SK-N-SH treated with all-trans-retinoic acid at 6 μM for 48 hours (cell line): Measurements from ENCODE around the gene PRKCE.

Source experiments
- CREB5 ChIP-seq: fragments of 250-450 bp; sonication (Bioruptor Pico); IDR thresholded peaks from 2 replicates; pipeline ENCODE4 v1.5.1; 2020; ENCODE audit warnings: low read depth, mild to moderate bottlenecking, moderate library complexity
- CSDC2 ChIP-seq: fragments of 250-450 bp; sonication (Bioruptor Pico); IDR thresholded peaks from 2 replicates; pipeline ENCODE4 v1.5.0; 2020; ENCODE audit warnings: mild to moderate bottlenecking, moderate library complexity
- GLIS3 ChIP-seq: fragments of 250-450 bp; sonication (Bioruptor Pico); IDR thresholded peaks from 2 replicates; pipeline ENCODE4 v1.5.0; 2020; ENCODE audit warnings: mild to moderate bottlenecking, moderate library complexity
- OSR1 ChIP-seq: fragments of 250-450 bp; sonication (Bioruptor Pico); IDR thresholded peaks from 2 replicates; pipeline ENCODE4 v1.8.0; 2022; ENCODE audit warnings: moderate library complexity, mild to moderate bottlenecking, inconsistent platforms
- RARB ChIP-seq: fragments of 250-450 bp; sonication (Bioruptor Pico); IDR thresholded peaks from 2 replicates; pipeline ENCODE4 v1.8.0; 2021; ENCODE audit warnings: mild to moderate bottlenecking, moderate library complexity
- SNAI2 ChIP-seq: fragments of 250-450 bp; sonication (Bioruptor Pico); IDR thresholded peaks from 2 replicates; pipeline ENCODE4 v1.5.0; 2020; ENCODE audit warnings: mild to moderate bottlenecking, moderate library complexity
- ZFP3 ChIP-seq: fragments of 250-450 bp; sonication (Bioruptor Pico); IDR thresholded peaks from 2 replicates; pipeline ENCODE4 v1.5.0; 2020; ENCODE audit warnings: mild to moderate bottlenecking, moderate library complexity
- ZFP30 ChIP-seq: fragments of 450-650 bp; formaldehyde crosslinking; IDR thresholded peaks from 2 replicates; pipeline ENCODE4 v1.5.0; 2022; ENCODE audit warnings: mild to moderate bottlenecking, moderate library complexity
- ZNF565 ChIP-seq: fragments of 450-650 bp; formaldehyde crosslinking; conservative IDR thresholded peaks from 2 replicates; pipeline ENCODE4 v1.5.0; 2020; ENCODE audit warnings: low read depth, mild to moderate bottlenecking, moderate library complexity
- ZNF8 ChIP-seq: fragments of 450-650 bp; formaldehyde crosslinking; IDR thresholded peaks from 2 replicates; pipeline ENCODE4 v1.5.0; 2020; ENCODE audit warnings: mild to moderate bottlenecking, moderate library complexity
- TF ChIP-seq, protein P1 (sequence below): fragments of 250-450 bp; sonication (Bioruptor Pico); IDR thresholded peaks from 2 replicates; pipeline ENCODE4 v1.5.0; 2020; ENCODE audit warnings: mild to moderate bottlenecking, moderate library complexity
- TF ChIP-seq, protein P2 (sequence below): fragments of 250-450 bp; sonication (Bioruptor Pico); IDR thresholded peaks from 2 replicates; pipeline ENCODE4 v1.8.0; 2020; ENCODE audit warnings: mild to moderate bottlenecking, moderate library complexity, borderline replicate concordance

GRCh38 chr2:45707006-45707405 is 55.5 kb downstream of the PRKCE start:
- TF ChIP-seq, protein P1, sequence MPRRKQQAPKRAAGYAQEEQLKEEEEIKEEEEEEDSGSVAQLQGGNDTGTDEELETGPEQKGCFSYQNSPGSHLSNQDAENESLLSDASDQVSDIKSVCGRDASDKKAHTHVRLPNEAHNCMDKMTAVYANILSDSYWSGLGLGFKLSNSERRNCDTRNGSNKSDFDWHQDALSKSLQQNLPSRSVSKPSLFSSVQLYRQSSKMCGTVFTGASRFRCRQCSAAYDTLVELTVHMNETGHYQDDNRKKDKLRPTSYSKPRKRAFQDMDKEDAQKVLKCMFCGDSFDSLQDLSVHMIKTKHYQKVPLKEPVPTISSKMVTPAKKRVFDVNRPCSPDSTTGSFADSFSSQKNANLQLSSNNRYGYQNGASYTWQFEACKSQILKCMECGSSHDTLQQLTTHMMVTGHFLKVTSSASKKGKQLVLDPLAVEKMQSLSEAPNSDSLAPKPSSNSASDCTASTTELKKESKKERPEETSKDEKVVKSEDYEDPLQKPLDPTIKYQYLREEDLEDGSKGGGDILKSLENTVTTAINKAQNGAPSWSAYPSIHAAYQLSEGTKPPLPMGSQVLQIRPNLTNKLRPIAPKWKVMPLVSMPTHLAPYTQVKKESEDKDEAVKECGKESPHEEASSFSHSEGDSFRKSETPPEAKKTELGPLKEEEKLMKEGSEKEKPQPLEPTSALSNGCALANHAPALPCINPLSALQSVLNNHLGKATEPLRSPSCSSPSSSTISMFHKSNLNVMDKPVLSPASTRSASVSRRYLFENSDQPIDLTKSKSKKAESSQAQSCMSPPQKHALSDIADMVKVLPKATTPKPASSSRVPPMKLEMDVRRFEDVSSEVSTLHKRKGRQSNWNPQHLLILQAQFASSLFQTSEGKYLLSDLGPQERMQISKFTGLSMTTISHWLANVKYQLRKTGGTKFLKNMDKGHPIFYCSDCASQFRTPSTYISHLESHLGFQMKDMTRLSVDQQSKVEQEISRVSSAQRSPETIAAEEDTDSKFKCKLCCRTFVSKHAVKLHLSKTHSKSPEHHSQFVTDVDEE, result no peak
- TF ChIP-seq ZFP3 (CRISPR knock-in tag), result no peak
- no peak for TF ChIP-seq RARB
- TF ChIP-seq, protein P2, sequence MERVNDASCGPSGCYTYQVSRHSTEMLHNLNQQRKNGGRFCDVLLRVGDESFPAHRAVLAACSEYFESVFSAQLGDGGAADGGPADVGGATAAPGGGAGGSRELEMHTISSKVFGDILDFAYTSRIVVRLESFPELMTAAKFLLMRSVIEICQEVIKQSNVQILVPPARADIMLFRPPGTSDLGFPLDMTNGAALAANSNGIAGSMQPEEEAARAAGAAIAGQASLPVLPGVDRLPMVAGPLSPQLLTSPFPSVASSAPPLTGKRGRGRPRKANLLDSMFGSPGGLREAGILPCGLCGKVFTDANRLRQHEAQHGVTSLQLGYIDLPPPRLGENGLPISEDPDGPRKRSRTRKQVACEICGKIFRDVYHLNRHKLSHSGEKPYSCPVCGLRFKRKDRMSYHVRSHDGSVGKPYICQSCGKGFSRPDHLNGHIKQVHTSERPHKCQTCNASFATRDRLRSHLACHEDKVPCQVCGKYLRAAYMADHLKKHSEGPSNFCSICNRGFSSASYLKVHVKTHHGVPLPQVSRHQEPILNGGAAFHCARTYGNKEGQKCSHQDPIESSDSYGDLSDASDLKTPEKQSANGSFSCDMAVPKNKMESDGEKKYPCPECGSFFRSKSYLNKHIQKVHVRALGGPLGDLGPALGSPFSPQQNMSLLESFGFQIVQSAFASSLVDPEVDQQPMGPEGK (CRISPR knock-in tag), result no peak
- TF ChIP-seq OSR1 (CRISPR knock-in tag), result no peak
- TF ChIP-seq CREB5, result no peak
- no peak for TF ChIP-seq ZFP30 (CRISPR knock-in tag)
- TF ChIP-seq GLIS3 (CRISPR knock-in tag), result no peak
- no peak for TF ChIP-seq ZNF565 (CRISPR knock-in tag)
- TF ChIP-seq CSDC2 (CRISPR knock-in tag), result no peak
- TF ChIP-seq ZNF8 (CRISPR knock-in tag), result no peak
- no peak for TF ChIP-seq SNAI2
